Activated CD4-positive, alpha-beta memory T cell treated with anti-CD3 and anti-CD28 coated beads, Interleukin-2, amount 10 ng/mL, durations not matched to agents 7 days and 5 days (primary cell): Measurements from ENCODE around the gene CDH11. TPM values are rescaled to one million over a fixed set of nuclear protein-coding genes. Genes with fewer than 3 reads are reported as not detected.

Experiments used
- CTCF ChIA-PET: fragments of 350-600 bp; sonication (Branson Sonifier 250); formaldehyde crosslinking; loops from one replicate; lab custom pipeline; 2021; ENCODE audit warnings: antibody characterized with exemption, inconsistent platforms; lab: Charles Lee
- POLR2A ChIA-PET: fragments of 350-600 bp; sonication (Branson Sonifier 250); formaldehyde crosslinking; loops from one replicate; lab custom pipeline; 2021; ENCODE audit warnings: antibody characterized with exemption; lab: Charles Lee
- DNase-seq: peaks from one replicate; pipeline ENCODE4 v3.0.0-alpha.2; 2020
- H3K27ac Mint-ChIP-seq: one replicate; pipeline ENCODE4 v1.8.0; 2021; ENCODE audit warnings: mild to moderate bottlenecking, mixed read lengths
- H3K27me3 Mint-ChIP-seq: one replicate; pipeline ENCODE4 v1.8.0; 2021; ENCODE audit warnings: mixed read lengths
- H3K36me3 Mint-ChIP-seq: one replicate; pipeline ENCODE4 v1.8.0; 2021; ENCODE audit warnings: low read depth, mixed read lengths
- H3K4me1 Mint-ChIP-seq: one replicate; pipeline ENCODE4 v1.8.0; 2021; ENCODE audit warnings: mixed read lengths
- H3K4me3 Mint-ChIP-seq: one replicate; pipeline ENCODE4 v1.8.0; 2021; ENCODE audit warnings: mild to moderate bottlenecking, mixed read lengths
- H3K9me3 Mint-ChIP-seq: one replicate; pipeline ENCODE4 v1.8.0; 2021; ENCODE audit warnings: mixed read lengths
- total RNA-seq, 2 experiments: library from RNA; stranded (reverse); gene quantifications; one replicate each; pipeline ENCODE4 v1.2.3, GENCODE V29; 2021

The CDH11 gene
- total RNA-seq, 2 experiments from 2014 or later = not detected

DNA sequence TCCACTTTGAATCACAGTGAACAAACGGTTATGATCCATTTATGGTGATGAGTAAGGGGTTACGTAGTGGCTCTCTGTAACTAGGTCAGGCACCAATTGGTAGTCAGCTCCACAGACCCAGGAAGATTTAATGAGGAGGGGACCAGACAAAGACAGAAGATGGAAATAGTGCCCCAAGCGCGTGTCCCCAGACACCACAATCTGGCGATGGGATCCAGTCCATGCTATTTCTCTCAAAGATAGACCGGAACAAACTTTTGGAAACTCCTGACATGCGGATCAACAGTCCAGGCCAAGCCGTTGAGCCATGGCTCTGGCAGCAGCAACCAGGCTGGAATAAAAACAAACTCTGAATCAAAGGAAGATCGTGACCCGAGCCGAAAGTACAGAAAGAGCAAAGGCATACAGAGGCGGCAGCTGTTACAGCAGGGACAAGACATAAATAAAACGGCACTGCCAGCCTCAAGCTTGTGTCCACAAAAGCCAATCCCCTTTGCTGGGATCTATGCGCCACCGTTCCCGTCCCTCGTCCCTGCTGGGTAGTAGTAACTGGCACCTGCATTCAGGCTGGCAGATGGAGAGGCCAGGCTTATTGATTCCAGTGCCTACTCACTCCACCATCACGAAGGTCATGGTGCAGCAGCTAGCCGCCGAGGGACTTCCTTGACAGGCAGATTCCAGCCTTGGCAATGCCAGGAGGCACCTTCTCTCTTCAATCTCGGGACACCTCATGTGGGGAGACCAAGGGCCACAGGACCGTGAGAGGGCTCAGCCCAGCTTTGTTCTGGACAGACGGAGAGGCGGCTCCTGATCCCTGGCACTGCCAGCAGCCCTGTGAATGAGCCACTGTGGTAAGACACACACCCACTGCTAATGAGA is 50.2 kb downstream of the CDH11 start:
- Mint-ChIP-seq H3K27me3 (no peaks in the 10 kb centered on the region), H3K9me3 (peaks cover 8% of the 10 kb centered on the region), H3K4me1 (no peaks in the 10 kb centered on the region), H3K27ac (no peak overlapping the region), H3K4me3 (no peak overlapping the region), H3K36me3 (no peaks in the 10 kb centered on the region)
- DNase-seq = no peak
- POLR2A ChIA-PET = no interaction called here
- CTCF ChIA-PET = no interaction called here

DNA sequence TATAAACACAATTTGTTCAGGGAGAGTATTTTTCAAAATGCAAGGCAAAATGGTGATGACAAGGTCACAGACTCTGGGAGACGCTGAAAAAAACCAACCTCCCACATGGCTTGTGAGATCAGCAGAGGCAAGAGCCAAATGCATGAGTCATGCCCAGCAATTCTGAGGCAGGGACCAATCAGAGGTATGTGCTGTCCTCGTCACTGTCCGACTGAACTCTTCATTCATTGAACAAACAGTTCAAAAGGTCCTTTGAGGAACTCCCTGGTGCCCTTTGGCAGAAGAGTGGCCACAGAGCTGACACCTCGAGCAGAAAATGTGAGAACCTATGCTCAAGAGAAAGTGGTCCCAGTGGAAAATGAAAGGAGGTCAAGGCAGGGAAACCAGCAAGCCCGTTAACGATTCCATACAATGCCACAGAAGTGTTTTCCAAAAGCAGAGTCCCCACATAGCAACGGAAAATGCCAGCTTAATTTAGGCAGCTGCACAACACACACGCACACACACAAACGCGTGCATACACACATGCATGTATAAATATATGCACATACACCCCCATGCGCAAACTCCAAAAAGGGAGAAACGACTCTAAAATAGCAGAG is 50.9 kb downstream of the CDH11 start:
- H3K27me3 Mint-ChIP-seq = no peaks in the 10 kb centered on the region
- H3K4me1 Mint-ChIP-seq = no peaks in the 10 kb centered on the region
- ChIA-PET CTCF (no interaction called here), POLR2A (no interaction called here)
- H3K4me3 Mint-ChIP-seq = no peak overlapping the region
- H3K27ac Mint-ChIP-seq = no peak overlapping the region
- no peaks in the 10 kb centered on the region for H3K36me3 Mint-ChIP-seq
- no peak for DNase-seq
- H3K9me3 Mint-ChIP-seq = peaks cover 8% of the 10 kb centered on the region

DNA sequence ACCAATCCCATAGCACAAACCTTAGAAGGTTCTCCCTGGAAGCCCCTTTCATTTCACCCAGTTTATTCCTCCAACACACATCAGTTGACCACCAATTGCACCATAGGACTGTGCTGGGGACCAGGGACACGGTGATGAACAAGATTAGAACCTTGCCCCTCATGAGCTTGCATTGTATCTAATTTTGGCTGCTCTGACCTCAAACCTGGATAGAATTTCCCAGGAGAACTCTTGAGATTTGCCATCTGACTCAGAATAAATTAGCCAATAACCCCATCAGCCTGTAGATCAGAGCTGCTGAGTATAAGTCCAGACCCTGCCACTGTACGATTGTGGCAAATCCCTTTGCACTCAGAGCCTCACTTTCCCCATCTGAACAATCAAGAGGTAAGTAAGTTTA is 52.1 kb downstream of the CDH11 start:
- no peak for DNase-seq
- ChIA-PET POLR2A (no interaction called here), CTCF (no interaction called here)
- no peak overlapping the region for H3K27ac Mint-ChIP-seq
- H3K9me3 Mint-ChIP-seq = peaks cover 12% of the 10 kb centered on the region
- H3K27me3 Mint-ChIP-seq = no peaks in the 10 kb centered on the region
- H3K4me3 Mint-ChIP-seq = no peak overlapping the region
- H3K36me3 Mint-ChIP-seq = no peaks in the 10 kb centered on the region
- H3K4me1 Mint-ChIP-seq = no peaks in the 10 kb centered on the region

DNA sequence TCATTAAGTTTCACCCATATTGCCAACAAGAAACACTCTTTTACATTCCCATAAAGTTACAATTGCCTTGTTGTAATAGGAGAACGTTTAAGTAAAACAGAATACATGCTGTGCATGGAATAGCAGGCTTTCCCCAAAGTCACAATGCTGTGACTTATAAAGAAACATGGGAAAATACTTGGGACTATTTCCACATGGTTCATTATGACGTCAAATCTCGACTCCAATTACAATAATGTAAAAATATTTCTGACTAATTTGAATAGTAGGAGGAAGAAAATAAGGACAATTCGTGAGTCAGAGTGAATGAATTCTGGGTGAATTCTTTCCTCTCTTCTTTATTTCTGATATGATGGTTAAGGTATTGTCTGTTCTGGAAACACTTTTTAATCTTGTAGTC is 52.8 kb downstream of the CDH11 start:
- ChIA-PET POLR2A (no interaction called here), CTCF (no interaction called here)
- Mint-ChIP-seq H3K4me1 (no peaks in the 10 kb centered on the region), H3K9me3 (peaks cover 10% of the 10 kb centered on the region), H3K36me3 (no peaks in the 10 kb centered on the region), H3K4me3 (no peak overlapping the region), H3K27ac (no peak overlapping the region), H3K27me3 (no peaks in the 10 kb centered on the region)
- DNase-seq = no peak

DNA sequence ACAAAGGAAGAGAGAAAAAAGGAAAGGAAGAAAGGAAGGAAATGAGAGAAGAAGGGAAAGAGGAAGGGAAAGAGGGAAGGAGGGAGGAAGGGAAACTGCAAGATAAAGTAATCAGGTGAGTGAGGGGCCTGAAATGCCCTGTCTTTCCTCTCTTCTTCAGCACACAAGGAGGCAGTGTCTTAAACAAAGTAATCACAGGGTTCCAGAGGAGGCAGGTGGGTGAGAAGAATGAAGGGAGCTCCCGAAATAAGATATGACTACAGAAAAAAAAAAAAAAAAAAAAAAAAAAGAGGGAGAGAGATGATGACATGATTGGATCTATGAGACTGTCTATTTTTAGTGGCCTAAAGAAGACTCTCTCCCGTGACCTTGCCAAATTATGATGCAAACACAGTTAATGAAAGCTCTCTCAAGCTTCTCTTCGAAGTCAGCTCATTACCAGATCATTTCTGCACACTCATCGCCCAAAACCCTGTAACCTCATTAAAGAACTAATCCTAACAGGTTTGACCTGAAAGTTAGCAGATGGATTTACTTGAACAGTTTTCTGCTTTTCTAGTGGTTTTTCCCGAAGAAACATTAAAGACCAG is 53.6 kb downstream of the CDH11 start:
- H3K36me3 Mint-ChIP-seq = no peaks in the 10 kb centered on the region
- no peak for DNase-seq
- ChIA-PET CTCF (no interaction called here), POLR2A (no interaction called here)
- H3K27me3 Mint-ChIP-seq = no peaks in the 10 kb centered on the region
- no peak overlapping the region for H3K27ac Mint-ChIP-seq
- peaks cover 10% of the 10 kb centered on the region for H3K9me3 Mint-ChIP-seq
- H3K4me3 Mint-ChIP-seq = no peak overlapping the region
- no peaks in the 10 kb centered on the region for H3K4me1 Mint-ChIP-seq

DNA sequence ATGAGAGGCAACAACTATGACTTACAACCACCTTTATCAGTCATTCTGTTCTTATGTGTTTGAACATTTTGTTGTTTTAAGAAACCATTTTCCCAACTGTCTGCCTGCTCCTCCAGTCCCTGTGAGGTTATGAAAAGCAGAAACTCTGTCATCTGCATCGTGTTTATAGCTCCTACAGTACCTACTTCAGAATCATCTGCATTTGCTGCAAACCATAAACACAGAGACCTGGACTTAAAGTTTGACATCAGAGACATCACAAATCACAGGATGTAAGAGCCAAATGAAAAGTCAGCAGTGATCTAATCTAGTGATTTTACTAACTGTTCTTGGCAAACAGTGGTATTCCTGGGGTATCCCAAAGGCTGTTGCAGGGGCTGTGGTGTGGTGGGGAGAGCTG is 55.2 kb downstream of the CDH11 start:
- Mint-ChIP-seq H3K36me3 (no peaks in the 10 kb centered on the region), H3K27me3 (no peaks in the 10 kb centered on the region), H3K4me3 (no peak overlapping the region), H3K27ac (no peak overlapping the region), H3K9me3 (peaks cover 10% of the 10 kb centered on the region), H3K4me1 (no peaks in the 10 kb centered on the region)
- POLR2A ChIA-PET = no interaction called here
- CTCF ChIA-PET = no interaction called here
- no peak for DNase-seq

DNA sequence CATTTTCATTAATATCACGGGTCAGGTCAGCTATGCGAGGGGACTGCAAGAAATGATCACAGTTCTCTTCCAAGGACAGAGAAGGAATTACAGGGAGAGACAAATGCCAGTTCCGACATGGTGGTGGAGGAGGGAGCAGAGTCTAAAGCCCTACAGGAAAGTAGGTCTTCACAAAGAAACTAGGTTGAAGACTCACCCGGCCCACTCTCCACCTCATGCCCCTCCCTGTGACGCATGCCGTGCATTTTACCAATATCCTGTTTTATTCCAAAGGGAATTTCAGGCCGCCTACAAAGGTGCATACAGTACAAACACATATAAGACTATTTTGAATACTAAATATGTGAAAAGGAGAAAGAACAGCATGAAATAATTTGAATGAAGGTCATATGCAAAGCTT is 56.8 kb downstream of the CDH11 start:
- no peak overlapping the region for H3K27ac Mint-ChIP-seq
- peaks cover 6% of the 10 kb centered on the region for H3K9me3 Mint-ChIP-seq
- ChIA-PET POLR2A (no interaction called here), CTCF (no interaction called here)
- H3K27me3 Mint-ChIP-seq = no peaks in the 10 kb centered on the region
- no peaks in the 10 kb centered on the region for H3K4me1 Mint-ChIP-seq
- H3K4me3 Mint-ChIP-seq = no peak overlapping the region
- no peak for DNase-seq
- H3K36me3 Mint-ChIP-seq = no peaks in the 10 kb centered on the region

DNA sequence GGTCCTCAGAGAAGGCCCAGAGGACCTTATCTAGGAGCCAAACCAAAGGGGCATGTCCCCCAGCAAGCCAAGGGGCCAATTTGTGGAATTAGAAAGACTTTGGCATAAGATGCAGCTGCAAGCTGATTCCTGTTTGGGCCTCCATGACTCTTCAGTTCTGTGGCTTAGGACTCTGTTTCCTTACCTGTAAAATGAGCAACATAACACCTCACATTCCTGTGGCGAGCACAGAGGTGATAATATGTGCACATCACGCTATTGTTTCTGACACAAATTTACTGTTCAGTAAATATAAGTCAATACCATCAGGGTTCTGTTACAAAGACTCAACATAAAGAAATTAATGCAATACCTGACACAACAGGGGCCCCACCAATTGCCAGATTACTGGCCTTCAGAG is 57.7 kb downstream of the CDH11 start:
- H3K27me3 Mint-ChIP-seq = no peaks in the 10 kb centered on the region
- H3K27ac Mint-ChIP-seq = no peak overlapping the region
- H3K4me1 Mint-ChIP-seq = no peaks in the 10 kb centered on the region

DNA sequence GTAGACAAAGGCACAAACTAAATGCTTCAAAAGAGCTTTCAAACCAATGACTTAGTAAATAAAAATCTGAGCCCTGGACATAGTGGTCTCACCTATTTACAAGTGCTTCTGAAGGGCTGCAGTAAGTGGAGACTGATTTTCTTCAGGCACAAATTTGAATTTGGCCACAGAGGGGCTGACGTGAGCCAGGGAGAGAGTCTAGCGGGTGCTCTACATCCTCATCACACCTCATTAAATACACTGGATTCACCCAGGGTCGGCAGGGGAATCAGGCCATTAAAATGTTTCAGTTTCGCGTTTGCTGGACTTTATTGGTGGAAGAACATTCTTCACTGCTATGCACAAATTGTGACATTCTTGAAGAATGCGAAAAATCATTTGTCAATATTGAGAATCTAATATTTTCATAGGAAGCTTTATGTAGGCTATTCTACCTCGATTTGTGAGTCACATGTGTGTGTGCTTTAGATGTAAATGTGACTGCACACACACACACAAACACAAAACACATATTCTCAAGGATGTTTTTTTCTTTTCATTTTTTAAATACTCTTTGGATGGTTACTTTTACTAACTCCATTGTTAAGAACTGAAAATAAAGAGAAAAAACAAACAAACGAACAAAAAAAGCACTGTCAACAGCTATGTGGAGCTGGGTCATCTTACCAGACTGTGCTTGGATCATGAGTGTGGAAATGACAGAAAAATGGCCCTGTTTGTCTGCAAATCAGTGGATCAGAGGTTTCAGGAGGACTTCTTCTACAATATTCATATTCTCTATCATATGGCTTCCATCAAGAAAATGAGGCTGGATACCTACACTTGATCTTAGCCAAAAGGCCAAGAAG is 58.9 kb downstream of the CDH11 start:
- no peaks in the 10 kb centered on the region for H3K36me3 Mint-ChIP-seq
- no peak for DNase-seq
- H3K27ac Mint-ChIP-seq = no peak overlapping the region
- ChIA-PET POLR2A (no interaction called here), CTCF (no interaction called here)
- H3K9me3 Mint-ChIP-seq = peaks cover 4% of the 10 kb centered on the region
- no peaks in the 10 kb centered on the region for H3K27me3 Mint-ChIP-seq
- no peaks in the 10 kb centered on the region for H3K4me1 Mint-ChIP-seq
- H3K4me3 Mint-ChIP-seq = no peak overlapping the region

More for the DNA sequence above, 57.7 kb downstream of the CDH11 start:
- ChIA-PET CTCF (no interaction called here), POLR2A (no interaction called here)
- Mint-ChIP-seq H3K9me3 (peaks cover 4% of the 10 kb centered on the region), H3K4me3 (no peak overlapping the region), H3K36me3 (no peaks in the 10 kb centered on the region)
- DNase-seq = no peak

DNA sequence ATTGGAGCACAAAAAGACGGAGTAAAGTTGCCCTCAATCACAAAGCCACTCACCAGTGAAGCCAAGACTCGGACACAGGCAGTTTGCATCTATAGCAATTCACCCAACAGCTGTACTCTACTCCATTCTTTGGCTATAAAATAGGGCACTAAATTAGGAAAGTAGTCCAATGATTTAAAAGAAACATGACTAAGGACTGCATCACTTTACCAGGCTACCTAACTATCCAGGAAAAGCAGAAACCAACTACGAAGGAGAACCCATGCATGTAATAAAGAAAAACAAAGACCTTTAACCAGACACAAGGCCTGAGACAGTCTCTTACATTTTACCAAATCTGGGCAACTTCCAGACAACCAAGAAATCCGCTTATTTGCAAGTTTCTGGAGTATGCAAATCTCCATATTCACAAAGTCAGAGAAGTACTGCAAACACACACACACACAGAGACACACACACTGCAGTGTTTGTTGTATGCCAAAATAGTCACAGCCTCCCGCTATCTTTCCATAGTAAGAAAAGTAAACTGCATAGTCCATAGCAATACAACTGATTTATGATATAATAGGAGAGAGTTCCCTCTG is 59.8 kb downstream of the CDH11 start:
- CTCF ChIA-PET = no interaction called here
- H3K4me3 Mint-ChIP-seq = no peak overlapping the region
- no peaks in the 10 kb centered on the region for H3K4me1 Mint-ChIP-seq
- H3K9me3 Mint-ChIP-seq = peaks cover 7% of the 10 kb centered on the region
- H3K27ac Mint-ChIP-seq = no peak overlapping the region
- no peak for DNase-seq
- H3K36me3 Mint-ChIP-seq = no peaks in the 10 kb centered on the region
- POLR2A ChIA-PET = no interaction called here
- H3K27me3 Mint-ChIP-seq = no peaks in the 10 kb centered on the region

DNA sequence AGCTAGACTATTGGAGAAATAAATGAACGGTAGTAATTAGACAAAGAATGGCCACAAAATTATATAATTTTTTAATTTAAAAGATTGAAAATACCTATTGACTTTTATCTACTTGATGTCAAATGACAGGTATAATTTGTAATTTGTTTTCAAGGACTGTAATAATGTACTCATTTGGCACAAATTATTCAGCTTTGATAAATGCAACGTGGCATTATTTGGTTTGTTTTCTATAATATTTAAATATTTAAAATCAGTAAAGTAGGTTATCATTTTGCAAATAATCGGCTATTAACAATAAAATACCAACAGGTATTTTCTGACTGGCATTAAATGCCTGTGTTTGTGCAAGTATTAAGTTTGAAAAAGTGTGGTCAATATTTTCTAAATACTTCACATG is 60.6 kb downstream of the CDH11 start:
- POLR2A ChIA-PET = no interaction called here
- H3K27ac Mint-ChIP-seq = no peak overlapping the region
- H3K4me3 Mint-ChIP-seq = no peak overlapping the region
- H3K4me1 Mint-ChIP-seq = no peaks in the 10 kb centered on the region
- no peaks in the 10 kb centered on the region for H3K27me3 Mint-ChIP-seq
- CTCF ChIA-PET = no interaction called here
- peaks cover 11% of the 10 kb centered on the region for H3K9me3 Mint-ChIP-seq
- DNase-seq = no peak
- H3K36me3 Mint-ChIP-seq = no peaks in the 10 kb centered on the region

DNA sequence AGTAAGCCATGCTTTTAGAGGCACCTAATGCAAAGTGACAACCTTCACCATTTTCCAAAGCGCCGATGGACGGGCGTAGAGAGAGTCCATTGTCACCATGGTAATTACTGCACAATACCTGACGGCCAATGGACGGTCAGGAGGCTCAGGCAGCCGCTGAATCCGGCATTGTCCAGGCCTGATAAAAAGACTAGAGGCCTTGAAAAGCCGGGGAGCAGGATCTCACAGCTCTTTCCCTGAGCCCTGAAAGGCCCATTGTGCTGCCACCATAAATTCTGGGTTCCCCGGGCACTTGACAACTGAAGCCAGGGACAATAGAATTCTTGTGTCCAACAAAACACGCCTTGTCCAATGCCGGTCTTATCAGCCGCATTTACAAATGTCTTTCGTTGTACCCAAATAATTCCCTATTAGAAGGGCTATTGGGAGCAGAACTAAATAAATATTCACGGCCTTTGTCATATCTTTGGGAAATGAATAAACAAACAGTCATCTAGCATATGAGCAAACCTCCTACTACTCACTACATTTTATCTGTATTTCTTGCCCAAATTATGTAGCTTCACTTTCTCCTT is 62.4 kb downstream of the CDH11 start:
- Mint-ChIP-seq H3K4me1 (no peaks in the 10 kb centered on the region), H3K27me3 (no peaks in the 10 kb centered on the region), H3K36me3 (no peaks in the 10 kb centered on the region), H3K9me3 (peaks cover 7% of the 10 kb centered on the region), H3K27ac (no peak overlapping the region), H3K4me3 (no peak overlapping the region)
- POLR2A ChIA-PET = no interaction called here
- DNase-seq = no peak
- CTCF ChIA-PET = no interaction called here
